K562 (cell line): ENCODE measurements around the gene KRTAP2-4. TPM values are rescaled to one million over a fixed set of nuclear protein-coding genes. Genes with fewer than 3 reads are reported as not detected.

ENCODE experiments used
- ATAC-seq: fragments of 200-7000 bp; cut with Tn5 transposase; 3 replicates; pipeline ENCODE4 v1.9.1; 2020; ENCODE audit warnings: moderate library complexity
- BruUV-seq: library from RNA; stranded (reverse); fragments of 400-500 nt; replicated peaks from 2 replicates; lab custom pipeline; 2021; lab: Mats Ljungman, UMichigan
- CTCF ChIA-PET: fragments of 300-600 bp; formaldehyde crosslinking; extraction: SDS; loops from one replicate; lab custom pipeline; 2021; ENCODE audit warnings: low intra/inter-chr PET ratio; lab: Yijun Ruan, JAX
- POLR2A ChIA-PET: fragments of 300-600, 350-650 bp; sonication (Branson Sonifier 250); formaldehyde crosslinking; extraction: SDS; loops from one replicate; lab custom pipeline; 2021; ENCODE audit warnings: antibody characterized with exemption, inconsistent platforms; lab: Yijun Ruan, JAX
- DNase-seq, 4 experiments: peaks; one replicate each; pipeline versions ENCODE4 v3.0.0 to v3.0.0-alpha.2; 2011 to 2018; ENCODE audit warnings: low spot score in 3 of 4, mixed read lengths in 3 of 4; ENCODE audit errors: extremely low read depth in 1 of 4
- FAIRE-seq: peaks from 2 replicates; lab custom pipeline; 2011; peaks lifted over from hg19 to GRCh38; lab: Jason Lieb, UNC
- H2AFZ ChIP-seq: 2 replicates; pipeline ENCODE4 v1.6.0; 2011; ENCODE audit warnings: low read depth, low read length, control low read depth, inconsistent platforms
- H3K27ac ChIP-seq: fragments of 200-600 bp; 3 replicates; pipeline ENCODE4 v1.8.0; 2011; ENCODE audit warnings: low read depth, mild to moderate bottlenecking, control low read depth, inconsistent platforms, low read length, moderate library complexity, mixed read lengths; ENCODE audit errors: extremely low read depth
- H3K27me3 ChIP-seq, 2 experiments: fragments of 300-600 bp in 1 of 2; 2 replicates in 1 of 2; 3 replicates in 1 of 2; pipeline versions ENCODE4 v1.6.0 to v1.8.0; 2011; ENCODE audit warnings: inconsistent platforms in 2 of 2, low read length in 2 of 2, mild to moderate bottlenecking in 1 of 2, mixed read lengths in 1 of 2, moderate library complexity in 1 of 2; ENCODE audit not compliant: control insufficient read depth in 2 of 2, insufficient read depth in 2 of 2
- H3K36me3 ChIP-seq: fragments of 300-600 bp; 3 replicates; pipeline ENCODE4 v1.8.0; 2011; ENCODE audit warnings: mild to moderate bottlenecking, low read length, inconsistent platforms; ENCODE audit not compliant: control insufficient read depth, insufficient read depth
- H3K4me1 ChIP-seq, 2 experiments: fragments of 200-600 bp in 1 of 2; replicated peaks in 1 of 2; 2 replicates in 1 of 2; 3 replicates in 1 of 2; pipeline versions ENCODE4 v1.5.1 to v1.8.0; 2011; ENCODE audit warnings: inconsistent platforms in 2 of 2, low read length in 2 of 2, mild to moderate bottlenecking in 1 of 2, mixed read lengths in 1 of 2, moderate library complexity in 1 of 2; ENCODE audit not compliant: control insufficient read depth in 2 of 2, insufficient read depth in 2 of 2
- H3K4me2 ChIP-seq: 2 replicates; pipeline ENCODE4 v1.6.1; 2011; ENCODE audit warnings: low read length, control low read depth, inconsistent platforms, mixed read lengths; ENCODE audit not compliant: insufficient read depth
- H3K4me3 ChIP-seq: fragments of 200-600 bp; sonication (generic), shearing (Covaris generic); 2 replicates; pipeline ENCODE4 v1.5.1; 2016; ENCODE audit warnings: control low read depth, inconsistent platforms
- H3K79me2 ChIP-seq: fragments of 200-600 bp; 3 replicates; pipeline ENCODE4 v1.8.0; 2011; ENCODE audit warnings: low read length, inconsistent platforms; ENCODE audit not compliant: control insufficient read depth, insufficient read depth
- H3K9ac ChIP-seq, 2 experiments: 2 replicates each; pipeline versions ENCODE4 v1.6.0 to v1.6.1; 2011; ENCODE audit warnings: low read depth in 2 of 2, low read length in 2 of 2, control low read depth in 1 of 2, inconsistent platforms in 1 of 2, mild to moderate bottlenecking in 1 of 2, mixed read lengths in 1 of 2; ENCODE audit not compliant: insufficient read depth in 1 of 2
- H3K9me1 ChIP-seq: one replicate; pipeline ENCODE4 v1.6.0; 2011; ENCODE audit warnings: inconsistent platforms, mild to moderate bottlenecking, low read length, moderate library complexity; ENCODE audit not compliant: control insufficient read depth, insufficient read depth
- H3K9me3 ChIP-seq: replicated peaks from 2 replicates; pipeline ENCODE4 v1.5.1; 2011; ENCODE audit warnings: low read depth, low read length, inconsistent platforms; ENCODE audit not compliant: control insufficient read depth, insufficient read depth
- H4K20me1 ChIP-seq: replicated peaks from 2 replicates; pipeline ENCODE4 v1.6.1; 2011; ENCODE audit warnings: low read length, inconsistent platforms, mixed read lengths; ENCODE audit not compliant: control insufficient read depth, insufficient read depth
- whole genome bisulfite sequencing: fragments of 100-300 bp; shearing (Covaris generic); methylation state at CpG from one replicate; pipeline ENCODE4 v1.1.6; 2016; ENCODE audit warnings: low coverage, mixed read lengths; ENCODE audit not compliant: insufficient coverage; ENCODE audit errors: missing lambda C conversion rate; 5-methylcytosine and 5-hydroxymethylcytosine counted together
- in situ Hi-C: fragments of 300-500 bp; cut with MboI; formaldehyde crosslinking; loops from 4 replicates; pipeline ENCODE4 v1.15.0; 2018; ENCODE audit warnings: inconsistent platforms, mixed read lengths
- intact Hi-C: fragments of 100-400 bp; cut with micrococcal nuclease; formaldehyde crosslinking; loops from 2 replicates; pipeline ENCODE4 v1.14.2; 2022
- polyA plus RNA-seq, 8 experiments: library from polyadenylated mRNA; depleted of rRNA in 4 of 8; stranded (reverse) in 5 of 8; unstranded in 3 of 8; fragments of >200 nt; fragmentation: Nextera tagmentation in 2 of 8; fragmentation: Illumina TruSeq in 1 of 8; extraction: Ambion mirVana in 2 of 8; extraction: Trizol in 1 of 8; gene quantifications; 2 replicates each; pipeline versions ENCODE4 v1.2.1 to v1.2.3, GENCODE V29; 2011 to 2014; ENCODE audit warnings: inconsistent platforms in 1 of 8, missing spikeins in 1 of 8
- total RNA-seq, 7 experiments: library from RNA; depleted of rRNA in 6 of 7; stranded (reverse); fragments of >200 nt in 6 of 7; fragmentation: Illumina TruSeq in 2 of 7; extraction: Trizol in 2 of 7; gene quantifications; 2 replicates each; pipeline versions ENCODE4 v1.2.1 to v1.2.3, GENCODE V29; 2011 to 2021; ENCODE audit warnings: low replicate concordance in 1 of 7
- TF ChIP-seq, protein P1 (sequence below): sonication (generic); formaldehyde crosslinking; IDR thresholded peaks from 2 replicates; pipeline ENCODE4 v1.8.1; 2023; ENCODE audit warnings: mild to moderate bottlenecking, missing genetic modification reagents
- TF ChIP-seq, protein P2 (sequence below): fragments of 450-650 bp; conservative IDR thresholded peaks from 2 replicates; pipeline ENCODE4 v1.6.1; 2016; ENCODE audit warnings: missing genetic modification characterization, low read depth, mild to moderate bottlenecking, control low read depth, missing compliant biosample characterization

KRTAP2-4 gene
- total and polyA plus RNA-seq, 9 of the 15 experiments (the other 6 are each of a cell fraction or from before 2014, with no cell fraction given): not detected

DNA sequence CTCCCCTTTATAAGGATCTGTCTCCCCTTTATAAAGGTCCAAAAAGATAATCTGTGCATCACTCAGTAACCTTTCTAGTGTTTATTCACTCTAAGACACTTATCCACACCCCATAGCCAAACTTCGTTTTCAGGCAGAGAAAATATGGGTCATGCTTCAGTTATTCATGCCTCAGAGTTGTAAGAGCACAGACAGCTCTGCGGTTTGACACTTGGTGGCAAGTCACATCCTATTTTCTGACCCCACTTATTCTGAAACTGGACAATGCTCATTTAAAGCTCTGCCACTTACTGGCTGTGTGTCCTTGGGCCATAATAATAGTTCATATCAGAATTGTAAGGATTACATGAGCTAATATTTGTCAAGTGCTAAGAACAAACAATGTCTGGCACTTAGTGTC lies 16.6 kb downstream of the KRTAP2-4 start:
- ChIA-PET CTCF (no interaction called here), POLR2A (interaction anchor here (1.0 kb wide), 1 partner anchor 10 kb away, joined by 3 read pairs; no protein-coding TSS in a partner anchor)
- Histone ChIP-seq H3K9me3 (no peaks in the 10 kb centered on the region), H3K9me1 (no peaks in the 10 kb centered on the region), H3K4me3 (no peak overlapping the region), H3K4me2 (no peak overlapping the region), H3K27me3 (peaks cover 2 to 7% of the 10 kb centered on the region in 2 experiments; a peak in 3 of 5 replicates), H3K4me1 (no peaks in the 10 kb centered on the region), H3K36me3 (no peaks in the 10 kb centered on the region), H3K27ac (no peak overlapping the region), H4K20me1 (no peaks in the 10 kb centered on the region), H2AFZ (no peak overlapping the region), H3K9ac (no peak overlapping the region), H3K79me2 (no peaks in the 10 kb centered on the region)
- DNase-seq (no peak), ATAC-seq (no peak), FAIRE-seq (no peak)
- intact Hi-C loops (no loop called here), in situ Hi-C loops (no loop called here)
- WGBS: 2% methylated on average over 2 of the region's 2 CpGs
- TF ChIP-seq, protein P1, sequence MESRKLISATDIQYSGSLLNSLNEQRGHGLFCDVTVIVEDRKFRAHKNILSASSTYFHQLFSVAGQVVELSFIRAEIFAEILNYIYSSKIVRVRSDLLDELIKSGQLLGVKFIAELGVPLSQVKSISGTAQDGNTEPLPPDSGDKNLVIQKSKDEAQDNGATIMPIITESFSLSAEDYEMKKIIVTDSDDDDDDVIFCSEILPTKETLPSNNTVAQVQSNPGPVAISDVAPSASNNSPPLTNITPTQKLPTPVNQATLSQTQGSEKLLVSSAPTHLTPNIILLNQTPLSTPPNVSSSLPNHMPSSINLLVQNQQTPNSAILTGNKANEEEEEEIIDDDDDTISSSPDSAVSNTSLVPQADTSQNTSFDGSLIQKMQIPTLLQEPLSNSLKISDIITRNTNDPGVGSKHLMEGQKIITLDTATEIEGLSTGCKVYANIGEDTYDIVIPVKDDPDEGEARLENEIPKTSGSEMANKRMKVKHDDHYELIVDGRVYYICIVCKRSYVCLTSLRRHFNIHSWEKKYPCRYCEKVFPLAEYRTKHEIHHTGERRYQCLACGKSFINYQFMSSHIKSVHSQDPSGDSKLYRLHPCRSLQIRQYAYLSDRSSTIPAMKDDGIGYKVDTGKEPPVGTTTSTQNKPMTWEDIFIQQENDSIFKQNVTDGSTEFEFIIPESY (CRISPR knock-in tag): no peak
- TF ChIP-seq, protein P2, sequence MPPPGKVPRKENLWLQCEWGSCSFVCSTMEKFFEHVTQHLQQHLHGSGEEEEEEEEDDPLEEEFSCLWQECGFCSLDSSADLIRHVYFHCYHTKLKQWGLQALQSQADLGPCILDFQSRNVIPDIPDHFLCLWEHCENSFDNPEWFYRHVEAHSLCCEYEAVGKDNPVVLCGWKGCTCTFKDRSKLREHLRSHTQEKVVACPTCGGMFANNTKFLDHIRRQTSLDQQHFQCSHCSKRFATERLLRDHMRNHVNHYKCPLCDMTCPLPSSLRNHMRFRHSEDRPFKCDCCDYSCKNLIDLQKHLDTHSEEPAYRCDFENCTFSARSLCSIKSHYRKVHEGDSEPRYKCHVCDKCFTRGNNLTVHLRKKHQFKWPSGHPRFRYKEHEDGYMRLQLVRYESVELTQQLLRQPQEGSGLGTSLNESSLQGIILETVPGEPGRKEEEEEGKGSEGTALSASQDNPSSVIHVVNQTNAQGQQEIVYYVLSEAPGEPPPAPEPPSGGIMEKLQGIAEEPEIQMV: no peak
- no TSS peak for BruUV-seq
